COLO668 (cell line): Measurements from ENCODE around the gene PARN.
"Not testable (repeated sequence)": the region's sequence is repeated elsewhere in the genome, so short reads cannot be mapped to it uniquely, and the experiment has no call there.

Source experiments
- DNase-seq: peaks from one replicate; lab custom pipeline; 2025; ENCODE audit not compliant: unreplicated experiment; lab: John Stamatoyannopoulos, UW

Gene PARN

DNA sequence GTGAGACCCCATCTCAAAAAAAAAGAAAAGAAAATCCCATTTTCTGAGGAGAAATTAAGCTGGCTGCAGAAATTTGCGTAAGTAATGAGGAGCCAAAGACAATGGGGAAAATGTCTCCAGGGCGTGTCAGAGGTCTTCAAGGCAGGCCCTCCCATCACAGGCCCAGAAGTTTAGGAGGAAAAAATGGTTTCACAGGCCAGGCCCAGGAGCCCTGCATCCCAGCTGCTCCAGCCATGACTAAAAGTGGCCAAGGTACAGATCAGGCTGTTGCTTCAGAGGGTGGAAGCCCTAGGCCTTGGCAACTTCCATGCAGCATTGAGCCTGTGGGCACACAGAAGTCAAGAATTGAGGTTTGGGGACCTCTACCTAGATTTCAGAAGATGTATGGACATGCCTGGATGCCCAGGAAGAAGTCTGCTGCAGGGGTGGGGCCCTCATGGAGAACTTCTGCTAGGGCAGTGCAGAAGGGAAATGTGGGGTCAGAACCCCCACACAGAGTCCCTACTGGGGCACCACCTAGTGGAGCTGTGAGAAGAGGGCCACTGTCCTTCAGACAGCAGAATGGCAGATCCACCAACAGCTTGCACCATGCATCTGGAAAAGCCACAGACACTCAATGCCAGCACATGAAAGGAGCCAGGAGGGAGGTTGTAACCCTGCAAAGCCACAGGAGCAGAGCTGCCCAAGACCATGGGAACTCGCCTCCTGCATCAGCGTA, 55.2 kb downstream of the PARN start:
- DNase-seq = not testable (repeated sequence)

DNA sequence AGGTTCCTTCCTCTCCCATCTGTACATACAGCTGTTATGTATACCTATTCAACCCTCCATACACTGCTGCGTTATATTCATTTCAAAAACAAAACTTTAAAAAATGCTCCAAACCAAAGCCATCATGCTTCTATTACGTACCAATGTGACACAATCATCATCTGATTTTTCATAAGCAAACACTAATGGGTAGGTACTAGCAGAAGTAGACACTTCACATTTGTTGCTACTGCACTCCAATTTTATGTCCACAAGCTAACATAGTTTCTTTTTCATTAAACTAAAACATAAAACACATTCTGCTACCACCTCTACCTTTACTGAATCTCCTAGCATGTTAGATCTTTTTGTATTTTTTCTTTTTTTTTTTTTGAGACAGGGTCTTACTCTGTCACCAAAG, 57.5 kb downstream of the PARN start:
- DNase-seq = no peak

DNA sequence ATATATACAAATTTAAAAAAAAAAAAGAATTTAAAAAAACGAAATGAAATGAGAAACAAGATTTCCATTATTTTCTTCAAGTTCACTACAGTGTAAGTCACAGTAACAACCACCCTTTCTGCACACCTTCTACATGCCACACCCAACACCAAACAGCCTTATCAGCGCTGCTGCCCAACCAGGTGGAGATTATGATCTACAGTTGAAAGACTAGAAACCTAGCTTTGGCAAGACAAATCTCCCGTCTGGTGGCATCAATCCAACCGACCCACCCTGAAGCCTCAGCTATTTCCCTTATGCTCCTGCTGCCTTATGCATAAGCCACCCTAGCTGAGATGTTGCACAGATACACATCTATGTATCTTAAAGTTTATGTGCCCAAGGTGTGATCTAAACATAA, 60.8 kb downstream of the PARN start:
- no peak for DNase-seq

DNA sequence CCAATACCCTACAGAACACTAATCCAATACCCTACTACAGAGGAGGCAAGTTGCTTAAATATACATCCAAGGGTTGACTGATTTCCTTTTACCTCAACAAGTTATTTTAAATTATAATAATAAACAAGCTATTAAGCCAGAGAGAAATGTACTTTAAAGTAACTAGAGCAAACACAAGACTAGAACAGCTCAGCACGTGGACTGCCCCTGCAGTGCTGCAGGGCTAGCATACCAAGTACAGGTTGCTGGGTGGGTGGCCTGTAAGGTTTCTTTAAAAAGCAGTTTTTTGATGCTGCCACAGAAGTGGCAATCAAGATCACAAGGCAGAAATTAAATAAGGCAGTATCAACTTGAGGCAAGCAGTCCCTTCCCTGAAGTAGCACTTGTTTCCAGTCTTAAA, 63.5 kb downstream of the PARN start:
- DNase-seq = no peak

DNA sequence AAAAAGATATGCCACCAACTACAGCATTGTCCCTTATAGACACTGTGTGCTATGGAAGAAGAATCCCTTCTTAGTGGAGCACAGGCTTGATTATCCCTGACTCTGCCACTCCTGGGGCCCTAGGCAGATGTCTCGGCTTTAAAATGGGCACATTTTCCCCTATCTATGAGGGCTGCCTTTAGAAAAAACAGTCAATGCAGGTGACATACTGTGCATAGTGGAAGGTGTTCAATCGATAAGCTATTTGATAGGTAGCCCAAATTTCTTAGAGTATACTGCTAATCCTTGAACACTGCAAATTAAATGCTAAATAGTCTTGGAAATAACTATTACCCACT, 64.4 kb downstream of the PARN start:
- DNase-seq = peak; percentile 41

DNA sequence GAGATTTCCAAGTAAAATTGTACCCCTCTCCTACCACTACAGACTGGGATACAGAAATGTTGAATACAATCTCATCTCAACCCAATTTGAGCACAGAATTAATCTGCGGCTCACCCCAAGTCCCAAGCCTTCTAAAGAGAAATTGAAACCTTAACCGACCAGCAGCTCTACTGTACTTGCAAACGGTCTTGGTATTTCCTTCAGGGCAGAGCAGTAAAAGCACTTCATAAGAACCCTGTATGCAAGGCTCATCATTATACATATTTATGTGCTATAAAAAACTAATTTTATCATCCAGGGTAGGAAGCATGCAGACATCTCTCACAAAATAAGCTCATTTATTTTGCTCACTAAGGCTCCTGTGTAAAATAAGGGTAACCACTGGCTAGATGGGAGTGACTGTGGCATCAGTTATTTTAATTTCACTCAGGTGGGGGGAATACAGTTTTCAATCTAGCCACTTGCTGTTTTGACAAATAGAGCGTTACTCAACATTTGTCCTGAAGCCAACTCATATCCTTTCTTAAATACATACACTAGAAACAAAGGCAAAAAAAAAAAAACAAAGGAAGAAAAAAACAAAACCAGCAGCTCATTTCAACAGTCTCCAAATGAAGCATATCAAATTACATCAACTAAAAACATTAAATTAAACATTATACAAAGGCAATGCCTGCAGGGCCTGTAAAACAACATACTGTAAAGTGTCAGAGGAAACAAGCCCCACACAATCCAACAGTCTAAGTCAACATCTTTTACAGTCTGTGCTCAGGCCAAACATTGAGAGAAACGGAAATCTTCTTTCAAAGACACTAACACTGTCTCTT, 65.0 kb downstream of the PARN start:
- peak; percentile 41 for DNase-seq

DNA sequence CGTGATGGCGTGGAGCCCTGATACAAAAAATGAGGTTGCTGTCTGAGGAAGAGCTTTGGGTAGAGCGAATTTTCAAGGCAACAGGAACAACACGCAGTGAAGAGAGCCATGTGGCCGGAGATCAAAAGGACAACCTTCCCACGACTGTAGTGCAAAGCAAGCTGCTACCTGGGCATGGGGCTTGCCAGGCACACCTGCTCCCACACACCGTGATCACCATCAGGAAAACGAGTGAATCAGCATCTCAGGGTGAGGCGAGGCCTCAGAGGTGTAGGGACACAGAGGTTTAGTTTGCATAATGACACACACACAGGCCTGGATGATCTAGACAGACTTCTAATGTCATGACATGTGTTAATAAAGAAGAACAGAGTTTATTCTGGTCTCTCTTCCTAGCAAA, 65.7 kb downstream of the PARN start:
- peak; percentile 84 for DNase-seq

DNA sequence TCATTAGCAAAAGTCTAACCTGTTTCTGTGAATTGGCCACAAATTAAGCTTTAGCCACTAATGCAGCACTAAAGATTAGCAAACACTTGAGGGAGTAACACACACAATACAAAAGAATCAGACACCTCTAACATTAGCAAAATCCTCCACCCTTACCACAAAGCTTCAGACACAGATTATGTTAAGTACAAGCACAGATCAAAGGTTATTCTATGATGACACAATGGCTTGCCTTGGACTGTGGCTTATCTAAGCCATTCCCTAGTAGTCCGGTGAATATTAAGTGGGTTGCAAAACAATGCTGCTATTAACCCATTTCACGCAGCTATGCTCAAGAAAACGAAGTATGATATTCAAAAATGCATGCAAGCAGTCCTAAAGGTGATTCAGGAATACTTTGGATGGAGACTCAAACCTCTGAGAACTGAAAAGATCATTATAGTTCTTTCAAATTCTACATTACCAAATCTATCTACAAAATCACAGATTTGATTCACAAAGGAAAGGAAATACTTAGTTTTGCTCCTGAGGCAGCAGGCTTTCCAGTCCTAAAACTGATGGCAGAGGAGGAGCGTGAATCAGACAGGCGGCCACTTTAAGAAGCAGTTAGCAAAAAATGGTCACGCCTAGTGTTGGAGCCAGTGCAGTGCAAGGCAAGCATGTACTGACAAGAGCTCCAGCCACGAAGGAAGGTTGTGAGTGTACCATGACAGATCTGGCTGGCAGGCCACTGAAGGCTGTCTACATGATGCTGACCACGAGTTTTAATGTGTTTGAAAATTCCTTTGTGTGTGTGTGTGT, 67.2 kb downstream of the PARN start:
- DNase-seq = peak; percentile 13

DNA sequence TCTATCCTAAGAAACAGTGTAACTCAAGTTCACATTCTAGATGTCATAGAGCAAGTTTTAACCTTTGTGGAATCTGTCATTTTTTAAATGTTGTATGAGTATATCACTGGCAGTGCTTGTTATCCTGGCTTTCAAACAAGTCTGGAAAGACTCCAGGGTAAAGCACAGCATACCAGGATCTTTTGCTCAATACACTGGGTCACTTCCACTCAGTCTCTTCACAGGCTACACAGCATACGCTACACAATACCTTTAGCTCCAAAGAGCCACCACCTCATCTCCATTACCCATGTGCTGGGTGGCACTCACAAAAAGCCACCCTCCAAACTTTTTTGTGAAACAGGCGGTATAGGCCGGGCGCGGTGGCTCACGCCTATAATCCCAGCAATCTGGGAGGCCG, 69.5 kb downstream of the PARN start:
- no peak for DNase-seq

DNA sequence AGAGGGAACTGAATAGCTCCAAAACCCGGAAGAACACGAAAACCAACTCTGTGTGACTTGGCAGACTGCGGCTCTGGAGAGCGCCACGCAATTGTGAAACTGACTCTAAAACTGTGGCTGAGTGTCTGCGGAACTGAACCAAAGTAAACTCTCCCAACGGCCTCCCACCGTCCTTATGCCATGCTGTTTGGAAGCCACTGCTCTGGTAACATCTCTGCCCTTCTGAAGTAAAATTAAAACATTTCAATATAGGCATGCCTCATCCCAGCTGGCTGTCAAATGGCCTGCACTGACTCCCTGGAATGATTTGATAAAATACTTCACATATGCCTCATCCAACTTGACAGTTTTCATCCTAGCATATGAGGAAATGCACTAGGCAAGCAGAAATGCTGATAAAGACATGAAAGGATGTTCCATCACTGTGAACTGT, 70.2 kb downstream of the PARN start:
- DNase-seq = peak; percentile 36

DNA sequence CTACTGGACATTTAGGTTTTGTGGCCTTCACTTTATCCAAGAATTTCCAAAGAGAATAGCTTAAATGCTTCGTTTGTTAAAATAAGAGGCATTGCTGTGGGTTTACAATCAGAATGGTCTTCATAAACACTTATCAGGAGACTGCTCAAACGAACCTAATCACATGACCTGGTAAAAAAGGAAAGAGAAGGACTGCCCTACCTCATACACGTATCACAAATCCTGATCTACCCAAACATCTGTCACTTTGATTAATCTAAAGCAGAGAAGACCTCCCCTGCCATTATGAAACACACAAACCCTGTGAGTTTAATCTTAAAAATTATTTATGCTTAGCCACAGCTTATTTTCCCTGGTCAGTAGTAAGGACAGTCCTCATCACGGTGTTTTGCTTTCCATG, 76.6 kb downstream of the PARN start:
- DNase-seq = no peak

DNA sequence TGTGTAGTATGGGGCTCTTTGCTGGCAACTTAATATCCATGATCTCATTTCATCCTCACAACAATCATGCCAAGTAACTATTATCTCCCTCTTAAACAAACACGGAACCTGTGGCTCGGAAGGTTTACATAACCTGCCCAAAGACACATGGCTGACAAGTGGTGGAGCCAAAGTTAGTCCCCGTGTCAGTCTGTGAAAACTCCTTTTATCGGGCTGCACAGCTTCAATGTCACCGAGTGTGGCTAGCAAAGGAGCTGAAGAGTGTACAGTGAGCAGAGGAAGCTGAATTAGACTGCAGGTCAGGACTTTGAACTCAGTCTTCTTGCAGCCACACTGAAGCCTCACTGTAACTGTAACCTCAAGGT, 80.3 kb downstream of the PARN start:
- DNase-seq = peak; percentile 44

DNA sequence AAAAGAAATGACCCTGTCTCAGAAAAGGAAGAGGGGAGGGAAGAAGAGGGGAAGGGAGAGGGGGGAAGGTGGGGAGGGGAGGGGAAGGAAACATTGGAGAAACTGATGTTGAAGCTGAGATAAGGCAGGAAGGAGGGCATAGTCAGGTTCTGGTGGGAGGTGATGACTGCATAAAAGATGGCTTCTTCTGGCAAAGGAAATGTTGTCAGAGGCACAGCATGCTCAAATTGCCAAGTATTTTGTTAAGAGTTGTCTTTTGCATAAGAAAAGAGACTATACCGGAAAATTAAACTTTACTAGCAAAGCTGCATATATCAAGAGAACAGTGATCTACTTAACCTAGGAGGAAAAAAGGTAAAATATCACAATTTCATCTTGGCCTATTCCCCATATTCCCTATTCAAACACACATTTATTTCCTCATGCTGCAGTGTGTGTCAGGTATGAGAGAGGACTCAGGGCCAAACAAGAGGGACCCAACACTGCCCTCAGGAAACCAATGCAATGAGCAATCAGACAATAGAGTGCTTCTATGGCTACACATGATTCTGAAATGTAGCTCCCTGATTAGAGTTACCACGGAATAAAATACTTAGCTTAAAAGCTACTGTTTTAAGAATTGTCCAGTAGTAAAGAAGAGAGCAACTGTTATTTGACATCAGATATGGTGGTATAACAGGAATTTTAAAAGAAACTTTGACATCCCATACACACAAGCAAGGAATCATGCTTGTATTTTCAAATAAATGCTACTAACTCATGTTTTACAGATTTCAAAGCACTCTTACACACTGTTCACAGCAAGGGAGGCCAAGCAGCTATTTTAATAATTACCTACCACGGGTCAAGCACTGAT, 80.9 kb downstream of the PARN start:
- no peak for DNase-seq

DNA sequence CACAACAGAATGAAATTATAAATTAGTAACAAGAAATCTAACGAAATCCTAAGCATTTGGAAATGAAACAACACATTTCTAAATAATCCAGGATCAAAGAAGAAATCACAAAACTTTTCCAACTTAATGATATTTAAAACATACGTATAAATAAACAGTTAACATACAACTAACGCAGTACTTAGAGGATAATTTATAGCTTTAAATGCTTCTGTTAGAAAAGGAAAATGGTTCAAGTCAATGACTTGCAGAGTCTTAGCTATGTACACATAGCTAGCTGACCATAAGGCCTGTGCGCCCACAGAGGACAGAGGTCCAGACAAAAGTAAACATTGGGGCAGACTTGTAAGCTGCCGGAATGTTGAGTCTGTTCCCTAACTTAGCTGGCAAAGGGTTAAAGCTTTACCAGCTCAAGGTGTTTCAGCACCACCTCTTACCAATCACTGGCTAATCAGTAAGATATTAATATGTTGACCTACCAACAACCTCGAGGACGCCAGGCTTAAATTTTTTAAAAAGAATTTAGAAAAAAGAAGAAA, 84.6 kb downstream of the PARN start:
- DNase-seq = no peak

DNA sequence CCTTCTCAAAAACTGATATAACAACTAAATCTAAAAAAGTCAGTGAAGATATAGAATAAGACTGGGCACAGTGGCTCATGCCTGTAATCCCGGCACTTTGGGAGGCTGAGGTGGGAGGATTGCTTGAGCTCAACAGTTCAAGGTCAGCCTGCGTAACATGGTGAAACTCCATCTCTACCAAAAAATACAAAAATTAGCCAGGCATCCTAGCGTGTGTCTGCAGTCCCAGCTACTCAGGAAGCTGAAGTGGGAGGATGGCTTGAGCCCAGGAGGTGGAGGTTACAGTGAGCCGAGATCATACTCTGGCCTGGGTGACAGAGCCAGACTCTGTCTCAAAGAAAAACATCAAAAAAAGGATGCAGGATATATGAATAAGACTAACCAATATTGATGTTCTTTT, 85.2 kb downstream of the PARN start:
- not testable (repeated sequence) for DNase-seq

DNA sequence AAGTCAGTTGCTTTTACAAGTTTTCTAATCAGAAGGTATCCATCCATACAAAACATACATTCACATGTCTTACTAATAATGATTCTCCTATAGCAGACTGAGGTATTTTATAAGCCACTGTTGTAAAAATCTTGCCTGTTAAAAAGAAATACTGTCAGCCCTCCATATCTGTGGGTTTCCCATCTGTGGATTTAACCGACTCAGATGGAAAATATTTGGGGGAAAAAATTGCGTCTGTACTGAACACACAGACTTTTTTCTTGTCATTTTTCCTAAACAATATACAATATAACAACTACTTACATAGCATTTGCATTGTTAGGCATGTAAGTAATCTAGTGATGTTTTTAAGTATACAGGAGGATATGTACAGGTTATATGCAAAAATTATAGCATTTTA, 90.4 kb downstream of the PARN start:
- DNase-seq = no peak

DNA sequence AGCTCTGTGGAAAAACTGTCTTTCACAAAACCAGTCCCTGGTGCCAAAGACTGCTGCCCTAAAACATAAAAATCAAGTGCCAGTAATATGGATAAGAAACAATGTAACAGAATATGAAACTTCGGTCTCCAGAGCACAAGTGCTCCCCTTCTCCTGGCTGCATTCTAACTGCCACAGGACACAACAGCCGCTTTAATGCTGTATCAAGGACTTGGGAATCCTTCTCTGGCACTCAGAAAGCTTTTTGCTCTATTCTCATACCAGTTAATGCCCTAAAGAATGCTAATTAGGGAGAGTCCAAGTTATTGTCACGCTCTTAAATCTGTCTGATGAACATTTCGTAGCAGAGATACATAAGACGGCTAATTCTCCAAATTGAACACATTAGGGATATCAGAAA, 90.9 kb downstream of the PARN start:
- no peak for DNase-seq

DNA sequence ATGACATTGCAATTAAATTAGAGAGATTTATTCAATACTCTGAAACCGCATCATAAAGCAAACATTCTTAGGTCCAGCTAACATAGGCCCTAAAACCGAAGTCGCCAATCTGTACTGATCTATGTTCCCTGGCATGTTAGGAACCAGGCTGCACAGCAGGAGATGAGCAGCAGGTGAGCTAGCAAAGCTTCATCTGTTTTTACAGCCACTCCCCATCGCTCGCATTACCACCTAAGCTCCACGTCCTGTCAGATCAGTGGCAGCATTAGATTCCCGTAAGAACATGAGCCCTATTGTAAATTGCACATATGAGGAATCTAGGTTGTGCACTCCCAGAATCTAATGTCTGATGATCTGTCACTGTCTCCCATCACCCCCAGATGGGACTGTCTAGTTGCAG, 91.5 kb downstream of the PARN start:
- DNase-seq = peak; percentile 35

DNA sequence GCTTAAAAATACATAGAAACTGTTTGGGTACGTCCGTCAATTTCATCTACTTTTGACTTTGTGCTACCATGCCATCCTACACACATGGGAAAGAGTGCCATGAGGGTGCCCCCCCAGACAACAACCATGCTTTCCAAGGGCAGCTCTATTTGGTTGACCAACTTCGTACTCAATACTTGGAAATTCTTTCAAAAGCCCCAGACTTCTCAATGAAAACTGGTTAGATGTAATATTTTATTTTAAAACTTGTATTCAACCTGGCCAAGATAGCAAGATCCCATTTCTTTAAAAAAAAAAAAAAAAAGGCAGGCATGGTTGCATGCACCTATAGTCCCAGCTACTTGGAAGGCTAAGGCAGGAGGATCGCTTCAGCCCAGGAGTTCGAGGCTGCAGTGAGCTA, 98.4 kb downstream of the PARN start:
- DNase-seq = no peak

DNA sequence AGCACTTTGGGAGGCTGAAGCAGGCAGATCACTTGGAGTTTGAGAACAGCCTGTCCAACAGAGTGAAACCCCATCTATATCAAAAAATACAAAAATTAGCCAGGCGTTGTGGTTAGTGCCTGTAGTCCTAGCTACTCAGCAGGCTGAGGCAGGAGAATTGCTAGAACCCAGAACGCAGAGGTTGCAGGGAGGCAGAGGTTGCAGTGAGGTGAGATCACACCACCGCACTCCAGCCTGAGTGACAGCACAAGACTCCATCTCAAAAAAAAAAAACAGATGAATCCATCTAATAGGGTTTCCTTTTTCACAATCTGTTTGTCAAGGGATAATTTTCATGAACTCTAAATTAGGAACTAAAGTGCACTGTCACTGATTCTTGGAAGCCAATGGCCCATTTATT, 99.0 kb downstream of the PARN start:
- DNase-seq = no peak

DNA sequence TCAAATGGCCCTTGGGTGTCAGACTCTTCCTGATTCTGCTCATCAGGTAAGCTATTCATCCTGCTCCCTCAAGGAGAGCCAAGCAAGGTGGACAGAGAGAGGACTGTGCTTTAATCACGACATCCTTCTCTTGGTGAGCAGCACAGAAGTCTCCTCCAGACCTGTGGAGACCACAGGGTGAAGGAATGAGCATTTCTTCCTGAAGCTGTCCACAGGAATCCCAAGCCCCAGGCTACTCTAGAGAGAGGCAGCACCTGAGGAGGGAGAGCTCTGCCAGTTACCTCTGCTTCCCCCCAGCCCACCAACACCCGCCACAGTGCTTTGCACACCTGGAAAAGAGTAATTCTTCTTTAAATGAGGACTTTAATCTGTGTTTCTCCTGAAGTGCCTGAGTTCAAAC, 100.0 kb downstream of the PARN start:
- DNase-seq = no peak
